Body of pancreas (tissue), 4 donors: ENCODE data around the gene HEATR3.

ENCODE experiments used
- POLR2A ChIP-seq, 3 donors: fragments of 450-650 bp; IDR thresholded peaks; one replicate each; pipeline ENCODE4 v1.6.1; 2016; ENCODE audit warnings: antibody characterized with exemption in 3 of 3, mild to moderate bottlenecking in 2 of 3
- TF ChIP-seq, protein P1 (sequence below), 7 experiments: fragments of 450-650 bp in 4 of 7; fragments of 200-600 bp in 3 of 7; sonication (generic) in 3 of 7; IDR thresholded peaks; one replicate each; pipeline ENCODE4 v1.5.1; 2016 to 2019; ENCODE audit warnings: antibody characterized with exemption in 7 of 7

DNA sequence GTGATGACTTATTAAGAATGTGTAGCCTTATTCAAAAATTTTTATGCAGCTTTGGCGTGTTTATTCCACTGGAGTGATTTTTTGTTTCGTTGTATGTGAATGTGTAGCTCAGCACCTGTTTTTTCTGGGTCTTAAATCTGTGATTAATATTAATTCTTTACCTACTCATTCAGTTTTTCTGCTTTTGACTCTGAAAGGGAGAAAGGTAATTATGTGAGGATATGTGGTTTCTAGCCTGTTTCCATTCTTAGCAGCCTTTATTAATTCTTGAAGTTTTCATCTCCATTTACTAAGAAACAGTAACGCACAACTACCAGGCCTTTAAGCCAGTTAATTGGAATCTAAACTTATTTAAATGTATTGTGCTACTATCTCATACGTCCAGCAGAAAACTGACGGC, 7.0 kb downstream of the HEATR3 start:
- TF ChIP-seq, protein P1, sequence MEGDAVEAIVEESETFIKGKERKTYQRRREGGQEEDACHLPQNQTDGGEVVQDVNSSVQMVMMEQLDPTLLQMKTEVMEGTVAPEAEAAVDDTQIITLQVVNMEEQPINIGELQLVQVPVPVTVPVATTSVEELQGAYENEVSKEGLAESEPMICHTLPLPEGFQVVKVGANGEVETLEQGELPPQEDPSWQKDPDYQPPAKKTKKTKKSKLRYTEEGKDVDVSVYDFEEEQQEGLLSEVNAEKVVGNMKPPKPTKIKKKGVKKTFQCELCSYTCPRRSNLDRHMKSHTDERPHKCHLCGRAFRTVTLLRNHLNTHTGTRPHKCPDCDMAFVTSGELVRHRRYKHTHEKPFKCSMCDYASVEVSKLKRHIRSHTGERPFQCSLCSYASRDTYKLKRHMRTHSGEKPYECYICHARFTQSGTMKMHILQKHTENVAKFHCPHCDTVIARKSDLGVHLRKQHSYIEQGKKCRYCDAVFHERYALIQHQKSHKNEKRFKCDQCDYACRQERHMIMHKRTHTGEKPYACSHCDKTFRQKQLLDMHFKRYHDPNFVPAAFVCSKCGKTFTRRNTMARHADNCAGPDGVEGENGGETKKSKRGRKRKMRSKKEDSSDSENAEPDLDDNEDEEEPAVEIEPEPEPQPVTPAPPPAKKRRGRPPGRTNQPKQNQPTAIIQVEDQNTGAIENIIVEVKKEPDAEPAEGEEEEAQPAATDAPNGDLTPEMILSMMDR (IDR thresholded peaks at IDR 0.05), result no peak
- no peak for TF ChIP-seq POLR2A (IDR thresholded peaks at IDR 0.05)
